SK-N-SH (cell line): ENCODE measurements around the gene ZDHHC19.

ENCODE experiments used
- CTCF ChIP-seq: fragments of 200-600 bp; sonication (generic); IDR thresholded peaks from 2 replicates; pipeline ENCODE4 v1.6.1; 2017; ENCODE audit warnings: antibody characterized with exemption, mild to moderate bottlenecking, moderate library complexity
- POLR2AphosphoS5 ChIP-seq: IDR thresholded peaks from 2 replicates; pipeline ENCODE4 v1.6.1; 2012; ENCODE audit warnings: low read depth, low read length
- RAD21 ChIP-seq: IDR thresholded peaks from 2 replicates; pipeline ENCODE4 v1.6.1; 2012; ENCODE audit warnings: mild to moderate bottlenecking, low read length
- RCOR1 ChIP-seq: fragments of 150-350 bp; IDR thresholded peaks from 2 replicates; pipeline ENCODE4 v1.6.1; 2017; ENCODE audit warnings: antibody characterized with exemption, low read length
- SMC3 ChIP-seq: IDR thresholded peaks from 2 replicates; pipeline ENCODE4 v1.6.1; 2012; ENCODE audit warnings: low read depth, low read length, improper control_type of control experiment
- USF2 ChIP-seq: fragments of 150-350 bp; IDR thresholded peaks from 2 replicates; pipeline ENCODE4 v1.6.1; 2017; ENCODE audit warnings: antibody characterized with exemption, low read length, low read depth, borderline replicate concordance

- TF ChIP-seq CTCF (no peak), RCOR1 (no peak), POLR2AphosphoS5 (no peak), SMC3 (no peak), RAD21 (no peak), USF2 (no peak)
These were observed 33.6 kb downstream of the ZDHHC19 start for GRCh38 chr3:196177567-196177966.
